ENCODE results near the gene MAPKAPK3. TPM values are rescaled to one million over a fixed set of nuclear protein-coding genes. Genes with fewer than 3 reads are reported as not detected.

The MAPKAPK3 gene
- total and polyA plus RNA-seq, 2 of the 4 experiments (the other 2 are of a cell fraction), result 38.3 to 57.2 TPM

DNA sequence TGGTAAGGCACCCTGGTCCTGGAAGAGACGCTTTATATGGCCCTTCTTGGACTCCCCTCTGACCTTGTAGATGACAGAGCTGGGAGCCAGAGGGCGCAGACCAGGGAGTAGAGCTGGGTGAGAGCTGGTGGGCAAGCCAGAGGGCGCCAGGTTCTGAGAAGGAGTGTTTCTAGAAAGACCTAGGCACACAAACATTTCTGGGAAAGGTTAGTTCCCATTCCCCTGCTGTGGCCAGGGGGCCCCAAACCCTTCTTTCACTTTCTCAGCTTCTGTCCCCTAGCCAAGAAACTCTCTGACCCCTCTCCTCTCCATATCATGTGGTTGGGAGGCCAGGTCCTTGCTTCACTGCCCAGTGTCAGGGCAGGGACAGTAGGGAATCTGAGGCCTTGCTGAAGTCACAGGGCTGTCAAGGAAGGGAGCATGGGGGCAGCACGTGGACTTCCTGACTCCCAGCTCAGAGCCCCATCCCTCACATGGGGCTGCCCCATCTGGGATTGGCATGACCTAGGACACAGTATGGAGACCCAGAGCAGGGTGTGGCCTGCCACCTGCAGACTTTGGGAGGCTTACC lies 44.1 kb upstream of the MAPKAPK3 start:
- no peak overlapping the region for H2BK5ac ChIP-seq (ENCODE audit: low read depth, low read length, poor library complexity, severe bottlenecking)
- ChIA-PET POLR2A (ENCODE audit: unreplicated experiment) (interaction anchor here (0.6 kb wide), 1 partner anchor 192 kb away, joined by 4 read pairs; no protein-coding TSS in a partner anchor), CTCF (interaction anchor here (0.9 to 2.5 kb wide), 5 partner anchors 17 to 104 kb away, joined by 3 to 20 read pairs (median 4); partner anchors contain the start of gene CISH)
- no peak overlapping the region for H4K91ac ChIP-seq (ENCODE audit: insufficient read depth, low read depth, low read length)
- H3K4me3 ChIP-seq (ENCODE audit: insufficient read depth, low read depth, low read length), result no peak overlapping the region
- no peak for DNase-seq
- no peak overlapping the region for H3K56ac ChIP-seq (ENCODE audit: extremely low read depth, insufficient read depth, low read length)
- no peak overlapping the region for H3K14ac ChIP-seq (replicated peaks; ENCODE audit: low read depth, low read length)
- no peak overlapping the region for H4K5ac ChIP-seq (ENCODE audit: low read depth, low read length)
- 90% methylated on average over 1 of the region's 4 CpGs; no CpG with 5 or more reads in 1 of the 2 experiments for WGBS, 2 experiments (ENCODE audit: extremely low coverage in 2 of 2, insufficient read length in 1 of 2)
- dilution Hi-C loops (cut with HindIII; ENCODE audit: low sequenced_read_pairs, unreplicated experiment) (no loop called here), intact Hi-C loops (cut with micrococcal nuclease) (loop anchor here (1.0 kb wide), 2 partner anchors 28 to 41 kb away; no protein-coding TSS in a partner anchor), in situ Hi-C loops (cut with MboI; ENCODE audit: low sequenced_read_pairs) (loop anchor here (5.0 kb wide), 2 partner anchors 39 to 799 kb away; partner anchors contain the start of gene CISH)
- H3K9me1 ChIP-seq (ENCODE audit: insufficient read depth, low read length), result peaks cover 10% of the 10 kb centered on the region
- no peak overlapping the region for H3K4ac ChIP-seq (ENCODE audit: low read depth, low read length)
- H4K20me1 ChIP-seq (ENCODE audit: insufficient read depth, low read length), result no peaks in the 10 kb centered on the region
- no peak overlapping the region for H3K4me2 ChIP-seq (ENCODE audit: low read depth, low read length)
- no peaks in the 10 kb centered on the region for H3K27me3 ChIP-seq (ENCODE audit: control insufficient read depth, insufficient read depth, low read length)
- H2BK20ac ChIP-seq (ENCODE audit: low read depth, low read length), result no peak overlapping the region
- no peak overlapping the region for H2AK5ac ChIP-seq (ENCODE audit: low read depth, low read length)
- no peak overlapping the region for H2AFZ ChIP-seq (replicated peaks; ENCODE audit: low read length, poor library complexity)
- no peak overlapping the region for H3K9ac ChIP-seq (ENCODE audit: low read depth, low read length)
- H2BK15ac ChIP-seq (ENCODE audit: low read depth, low read length), result no peak overlapping the region
- no TSS peak for BruUV-seq (replicated peaks)
- H2AK9ac ChIP-seq (replicated peaks; ENCODE audit: low read depth, low read length, poor library complexity), result no peak overlapping the region
- peaks cover 13 to 36% of the 10 kb centered on the region in 2 experiments; a peak in 3 of 4 replicates for H3K79me1 ChIP-seq (ENCODE audit: low read depth in 1 of 2, low read length in 2 of 2)
- H3K9me3 ChIP-seq (ENCODE audit: control insufficient read depth, insufficient read depth, low read length), result no peaks in the 10 kb centered on the region
- peaks cover 3% of the 10 kb centered on the region for H3K4me1 ChIP-seq (ENCODE audit: control insufficient read depth, insufficient read depth, low read length)
- TF ChIP-seq MXI1 (IDR thresholded peaks at IDR 0.05; ENCODE audit: borderline replicate concordance, low read depth, low read length) (no peak), RCOR1 (IDR thresholded peaks at IDR 0.05; ENCODE audit: insufficient replicate concordance, low read length) (no peak), CEBPB (IDR thresholded peaks at IDR 0.05; ENCODE audit: low read depth, low read length) (no peak), BHLHE40 (IDR thresholded peaks at IDR 0.05; ENCODE audit: low read depth, low read length) (no peak), POLR2A (IDR thresholded peaks at IDR 0.05; ENCODE audit: low read depth, low read length) (no peak), SMC3 (IDR thresholded peaks at IDR 0.05; ENCODE audit: low read depth, low read length) (no peak), MAFK (IDR thresholded peaks at IDR 0.05; ENCODE audit: low read depth, low read length) (no peak), CHD1 (IDR thresholded peaks at IDR 0.05; ENCODE audit: low read depth, low read length) (no peak), RAD21 (IDR thresholded peaks at IDR 0.05; ENCODE audit: low read length) (no peak), MAZ (IDR thresholded peaks at IDR 0.05; ENCODE audit: borderline replicate concordance, low read depth, low read length) (no peak), RFX5 (IDR thresholded peaks at IDR 0.05; ENCODE audit: low read depth, low read length) (no peak)
- TF ChIP-seq, protein P1, sequence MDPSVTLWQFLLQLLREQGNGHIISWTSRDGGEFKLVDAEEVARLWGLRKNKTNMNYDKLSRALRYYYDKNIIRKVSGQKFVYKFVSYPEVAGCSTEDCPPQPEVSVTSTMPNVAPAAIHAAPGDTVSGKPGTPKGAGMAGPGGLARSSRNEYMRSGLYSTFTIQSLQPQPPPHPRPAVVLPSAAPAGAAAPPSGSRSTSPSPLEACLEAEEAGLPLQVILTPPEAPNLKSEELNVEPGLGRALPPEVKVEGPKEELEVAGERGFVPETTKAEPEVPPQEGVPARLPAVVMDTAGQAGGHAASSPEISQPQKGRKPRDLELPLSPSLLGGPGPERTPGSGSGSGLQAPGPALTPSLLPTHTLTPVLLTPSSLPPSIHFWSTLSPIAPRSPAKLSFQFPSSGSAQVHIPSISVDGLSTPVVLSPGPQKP (IDR thresholded peaks at IDR 0.05; ENCODE audit: borderline replicate concordance, low read depth, low read length), result no peak
- TF ChIP-seq, protein P2, sequence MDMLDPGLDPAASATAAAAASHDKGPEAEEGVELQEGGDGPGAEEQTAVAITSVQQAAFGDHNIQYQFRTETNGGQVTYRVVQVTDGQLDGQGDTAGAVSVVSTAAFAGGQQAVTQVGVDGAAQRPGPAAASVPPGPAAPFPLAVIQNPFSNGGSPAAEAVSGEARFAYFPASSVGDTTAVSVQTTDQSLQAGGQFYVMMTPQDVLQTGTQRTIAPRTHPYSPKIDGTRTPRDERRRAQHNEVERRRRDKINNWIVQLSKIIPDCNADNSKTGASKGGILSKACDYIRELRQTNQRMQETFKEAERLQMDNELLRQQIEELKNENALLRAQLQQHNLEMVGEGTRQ (IDR thresholded peaks at IDR 0.05; ENCODE audit: low read depth, low read length), result no peak
- TF ChIP-seq, protein P3, sequence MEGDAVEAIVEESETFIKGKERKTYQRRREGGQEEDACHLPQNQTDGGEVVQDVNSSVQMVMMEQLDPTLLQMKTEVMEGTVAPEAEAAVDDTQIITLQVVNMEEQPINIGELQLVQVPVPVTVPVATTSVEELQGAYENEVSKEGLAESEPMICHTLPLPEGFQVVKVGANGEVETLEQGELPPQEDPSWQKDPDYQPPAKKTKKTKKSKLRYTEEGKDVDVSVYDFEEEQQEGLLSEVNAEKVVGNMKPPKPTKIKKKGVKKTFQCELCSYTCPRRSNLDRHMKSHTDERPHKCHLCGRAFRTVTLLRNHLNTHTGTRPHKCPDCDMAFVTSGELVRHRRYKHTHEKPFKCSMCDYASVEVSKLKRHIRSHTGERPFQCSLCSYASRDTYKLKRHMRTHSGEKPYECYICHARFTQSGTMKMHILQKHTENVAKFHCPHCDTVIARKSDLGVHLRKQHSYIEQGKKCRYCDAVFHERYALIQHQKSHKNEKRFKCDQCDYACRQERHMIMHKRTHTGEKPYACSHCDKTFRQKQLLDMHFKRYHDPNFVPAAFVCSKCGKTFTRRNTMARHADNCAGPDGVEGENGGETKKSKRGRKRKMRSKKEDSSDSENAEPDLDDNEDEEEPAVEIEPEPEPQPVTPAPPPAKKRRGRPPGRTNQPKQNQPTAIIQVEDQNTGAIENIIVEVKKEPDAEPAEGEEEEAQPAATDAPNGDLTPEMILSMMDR (conservative IDR thresholded peaks at IDR 0.05; ENCODE audit: low read depth, low read length), result no peak
- H3K27ac ChIP-seq (ENCODE audit: insufficient read depth, low read length), result no peak overlapping the region
- H2BK120ac ChIP-seq (ENCODE audit: low read depth, low read length), result no peak overlapping the region
- H3K36me3 ChIP-seq (ENCODE audit: control insufficient read depth, insufficient read depth, low read length), result peaks cover 24% of the 10 kb centered on the region; the same call in 1 of the 2 replicates
- no peak overlapping the region for H4K8ac ChIP-seq (ENCODE audit: low read depth in 2 of 2, low read length in 2 of 2)
- H3K18ac ChIP-seq (ENCODE audit: low read depth, low read length), result no peak overlapping the region
- no peak overlapping the region for H3K23ac ChIP-seq (ENCODE audit: low read depth, low read length)
- ATAC-seq (ENCODE audit: low read depth), result no peak

Data from IMR-90 (cell line).